H7 (cell line): Measurements from ENCODE around the gene S100A12. TPM values are rescaled to one million over a fixed set of nuclear protein-coding genes. Genes with fewer than 3 reads are reported as not detected.
"Not testable (repeated sequence)": the region's sequence is repeated elsewhere in the genome, so short reads cannot be mapped to it uniquely, and the experiment has no call there.

Experiments used
- DNase-seq: peaks from one replicate; pipeline ENCODE4 v3.0.0; 2012
- H3K27me3 ChIP-seq: 2 replicates; pipeline ENCODE4 v1.6.0; 2011; ENCODE audit warnings: mild to moderate bottlenecking, low read length; ENCODE audit not compliant: control insufficient read depth, insufficient read depth
- H3K36me3 ChIP-seq: replicated peaks from 2 replicates; pipeline ENCODE4 v1.5.1; 2011; ENCODE audit warnings: low read length; ENCODE audit not compliant: control insufficient read depth, insufficient read depth
- H3K4me3 ChIP-seq: 2 replicates; pipeline ENCODE4 v1.5.1; 2011; ENCODE audit warnings: low read depth, mild to moderate bottlenecking, control low read depth, low read length, moderate library complexity; ENCODE audit not compliant: insufficient read depth
- total RNA-seq: library from RNA; depleted of rRNA; stranded (reverse); fragments of >200 nt; shearing (Covaris generic); gene quantifications from 2 replicates; pipeline ENCODE4 v1.2.3, GENCODE V29; 2014; rRNA removed

Gene S100A12
- total RNA-seq, result not detected in 2 replicates

- Histone ChIP-seq H3K27me3 (no peaks in the 10 kb centered on the region), H3K4me3 (no peak within 1 kb of the TSS), H3K36me3 (no peaks in the 10 kb centered on the region)
- DNase-seq, result no peak
Observed at GRCh38 chr1:153375511-153375910, at the start of gene S100A12. S100A12 (minus strand) TSS chr1:153375621; CDS start chr1:153374592, 1,029 bp downstream.

- H3K4me3 ChIP-seq, result no peak overlapping the region
- H3K27me3 ChIP-seq, result no peaks in the 10 kb centered on the region
- no peaks in the 10 kb centered on the region for H3K36me3 ChIP-seq
- peak; percentile 78 for DNase-seq
Observed at GRCh38 chr1:153422450-153423068, 47.1 kb upstream of the S100A12 start.

GRCh38 chr1:153420306-153420705, 44.9 kb upstream of the S100A12 start:
- Histone ChIP-seq H3K27me3 (no peaks in the 10 kb centered on the region), H3K36me3 (no peaks in the 10 kb centered on the region), H3K4me3 (no peak overlapping the region)
- no peak for DNase-seq

- not testable (repeated sequence) for H3K4me3 ChIP-seq, DNase-seq, H3K36me3 ChIP-seq, H3K27me3 ChIP-seq
Observed at GRCh38 chr1:153419436-153419793, 44.0 kb upstream of the S100A12 start.

GRCh38 chr1:153418758-153419435, 43.5 kb upstream of the S100A12 start:
- H3K4me3 ChIP-seq, DNase-seq, H3K36me3 ChIP-seq, H3K27me3 ChIP-seq: not testable (repeated sequence)

GRCh38 chr1:153417136-153417888, 41.9 kb upstream of the S100A12 start:
- no peaks in the 10 kb centered on the region for H3K36me3 ChIP-seq
- H3K27me3 ChIP-seq, result no peaks in the 10 kb centered on the region
- H3K4me3 ChIP-seq, result no peak overlapping the region
- DNase-seq, result no peak

GRCh38 chr1:153415850-153416570, 40.6 kb upstream of the S100A12 start, which contains the start of gene S100A7A:
S100A7A (plus strand) TSS chr1:153416520; CDS start chr1:153418083, 1,563 bp downstream.
- Histone ChIP-seq H3K36me3 (no peaks in the 10 kb centered on the region), H3K4me3 (no peak within 1 kb of the TSS), H3K27me3 (no peaks in the 10 kb centered on the region)
- DNase-seq, result no peak

GRCh38 chr1:153413961-153414360, 38.5 kb upstream of the S100A12 start:
- not testable (repeated sequence) for H3K4me3 ChIP-seq, H3K27me3 ChIP-seq, DNase-seq, H3K36me3 ChIP-seq

- not testable (repeated sequence) for H3K27me3 ChIP-seq, H3K36me3 ChIP-seq, H3K4me3 ChIP-seq, DNase-seq
Observed at GRCh38 chr1:153407274-153407673, 31.9 kb upstream of the S100A12 start.

GRCh38 chr1:153405825-153406599, 30.6 kb upstream of the S100A12 start:
- H3K36me3 ChIP-seq, H3K27me3 ChIP-seq, H3K4me3 ChIP-seq, DNase-seq: not testable (repeated sequence)

- DNase-seq, result peak; percentile 83
- H3K27me3 ChIP-seq, result no peaks in the 10 kb centered on the region
- H3K36me3 ChIP-seq, result no peaks in the 10 kb centered on the region
- no peak overlapping the region for H3K4me3 ChIP-seq
Observed at GRCh38 chr1:153404768-153405167, 29.3 kb upstream of the S100A12 start.

- Histone ChIP-seq H3K27me3 (no peaks in the 10 kb centered on the region), H3K36me3 (no peaks in the 10 kb centered on the region), H3K4me3 (no peak overlapping the region)
- DNase-seq, result peak; percentile 19
Observed at GRCh38 chr1:153404086-153404635, 28.7 kb upstream of the S100A12 start.

- Histone ChIP-seq H3K27me3 (no peaks in the 10 kb centered on the region), H3K36me3 (no peaks in the 10 kb centered on the region), H3K4me3 (no peak overlapping the region)
- no peak for DNase-seq
Observed at GRCh38 chr1:153403421-153404085, 28.1 kb upstream of the S100A12 start.
